ENCODE results near the gene CAPN8. TPM values are rescaled to one million over a fixed set of nuclear protein-coding genes. Genes with fewer than 3 reads are reported as not detected.

The CAPN8 gene
- polyA plus RNA-seq, 1 donor (not counting 4 experiments of a cell fraction or from before 2014, with no cell fraction given) = 4.7 TPM

DNA sequence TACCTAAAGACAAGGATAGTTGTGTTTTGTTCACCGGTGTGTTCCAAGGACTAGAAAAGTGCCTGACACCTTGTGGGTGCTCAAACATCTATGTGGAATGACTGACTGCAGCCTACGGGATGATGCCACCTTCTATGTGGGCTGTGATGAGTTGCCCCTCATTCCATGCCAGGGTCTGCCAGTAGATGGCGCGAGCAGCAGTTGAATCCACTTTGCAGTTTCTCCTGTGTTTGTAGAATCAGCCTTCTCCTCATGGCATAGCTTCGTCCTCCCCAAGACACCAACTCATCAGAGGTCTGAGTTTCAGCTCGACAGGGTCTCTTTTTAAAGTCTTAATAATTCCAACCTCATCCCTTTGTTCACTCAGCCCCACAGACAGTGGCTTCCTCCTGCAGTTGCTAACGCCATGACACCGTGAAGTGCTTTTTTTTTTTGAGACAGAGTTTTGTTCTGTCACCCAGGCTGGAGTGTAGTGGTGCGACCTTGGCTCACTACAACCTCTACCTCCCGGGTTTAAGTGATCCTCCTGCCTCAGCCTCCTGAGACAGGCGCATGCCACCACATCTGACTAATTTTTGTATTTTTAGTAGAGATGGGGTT lies 133.7 kb downstream of the CAPN8 start:
- Histone ChIP-seq H3K4me3 (ENCODE audit: control insufficient read depth in 2 of 3, extremely low read depth in 1 of 3, insufficient read depth in 2 of 3, low read depth in 1 of 3, low read length in 3 of 3) (no peak overlapping the region), H4K20me1 (ENCODE audit: control insufficient read depth, extremely low read depth, insufficient read depth, low read length) (no peaks in the 10 kb centered on the region), H3K36me3 (ENCODE audit: control insufficient read depth in 2 of 2, extremely low read depth in 1 of 2, insufficient read depth in 2 of 2, low read length in 2 of 2) (no peaks in the 10 kb centered on the region), H3K9me1 (ENCODE audit: control insufficient read depth, extremely low read depth, insufficient read depth, low read length) (no peaks in the 10 kb centered on the region), H3K4me2 (ENCODE audit: control insufficient read depth, extremely low read depth, insufficient read depth, low read depth, low read length) (no peak overlapping the region), H3K79me2 (ENCODE audit: control insufficient read depth, insufficient read depth, low read length) (no peaks in the 10 kb centered on the region), H3K27me3 (ENCODE audit: control insufficient read depth, extremely low read depth, insufficient read depth, low read length) (no peaks in the 10 kb centered on the region), H3K9me3 (ENCODE audit: control insufficient read depth, low read depth, low read length) (no peaks in the 10 kb centered on the region), H3K4me1 (ENCODE audit: control insufficient read depth, extremely low read depth, insufficient read depth, low read length) (no peaks in the 10 kb centered on the region), H3K9ac (ENCODE audit: control insufficient read depth, extremely low read depth, insufficient read depth, low read length) (no peak overlapping the region), H3K27ac (ENCODE audit: control insufficient read depth, insufficient read depth, low read length) (no peak overlapping the region), H2AFZ (ENCODE audit: control insufficient read depth, low read length) (no peak overlapping the region)
- FAIRE-seq (peak; percentile 67), DNase-seq (ENCODE audit: low read depth, low spot score) (no peak)
- dilution Hi-C loops (cut with MboI; ENCODE audit: extremely low pct_ligation_motif_present, low sequenced_read_pairs) = no loop called here
- TF ChIP-seq, protein P1, sequence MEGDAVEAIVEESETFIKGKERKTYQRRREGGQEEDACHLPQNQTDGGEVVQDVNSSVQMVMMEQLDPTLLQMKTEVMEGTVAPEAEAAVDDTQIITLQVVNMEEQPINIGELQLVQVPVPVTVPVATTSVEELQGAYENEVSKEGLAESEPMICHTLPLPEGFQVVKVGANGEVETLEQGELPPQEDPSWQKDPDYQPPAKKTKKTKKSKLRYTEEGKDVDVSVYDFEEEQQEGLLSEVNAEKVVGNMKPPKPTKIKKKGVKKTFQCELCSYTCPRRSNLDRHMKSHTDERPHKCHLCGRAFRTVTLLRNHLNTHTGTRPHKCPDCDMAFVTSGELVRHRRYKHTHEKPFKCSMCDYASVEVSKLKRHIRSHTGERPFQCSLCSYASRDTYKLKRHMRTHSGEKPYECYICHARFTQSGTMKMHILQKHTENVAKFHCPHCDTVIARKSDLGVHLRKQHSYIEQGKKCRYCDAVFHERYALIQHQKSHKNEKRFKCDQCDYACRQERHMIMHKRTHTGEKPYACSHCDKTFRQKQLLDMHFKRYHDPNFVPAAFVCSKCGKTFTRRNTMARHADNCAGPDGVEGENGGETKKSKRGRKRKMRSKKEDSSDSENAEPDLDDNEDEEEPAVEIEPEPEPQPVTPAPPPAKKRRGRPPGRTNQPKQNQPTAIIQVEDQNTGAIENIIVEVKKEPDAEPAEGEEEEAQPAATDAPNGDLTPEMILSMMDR (optimal IDR thresholded peaks at IDR 0.05 in 1 of 3, IDR thresholded peaks at IDR 0.05 in 1 of 3, conservative IDR thresholded peaks at IDR 0.05 in 1 of 3; ENCODE audit: extremely low read depth in 1 of 3, insufficient read depth in 2 of 3, low read length in 3 of 3) = peak; percentile 86 to 93 (median 88)
- TF ChIP-seq EZH2 (IDR thresholded peaks at IDR 0.05; ENCODE audit: low read length) = no peak

DNA sequence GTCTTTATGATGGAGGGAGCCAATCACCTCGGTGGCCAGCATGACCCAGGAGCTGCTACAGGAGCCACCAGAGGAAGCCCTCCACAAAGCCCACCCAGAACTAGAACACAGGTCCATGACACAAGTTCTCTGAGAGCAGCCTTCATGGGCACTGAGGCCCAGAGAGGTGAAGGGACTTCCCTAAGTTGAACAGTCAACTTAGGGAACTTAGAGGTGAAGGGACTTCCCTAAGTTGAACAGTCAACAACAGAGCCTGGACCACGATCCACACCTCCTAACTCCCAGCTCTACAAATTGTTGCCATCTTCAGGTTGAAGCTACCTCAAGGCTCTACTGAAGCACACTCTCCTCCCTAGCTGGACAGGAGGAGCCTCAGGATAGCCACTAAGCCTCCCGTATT lies 139.5 kb downstream of the CAPN8 start:
- no peak overlapping the region for H3K9ac ChIP-seq (ENCODE audit: control insufficient read depth, extremely low read depth, insufficient read depth, low read length)
- H4K20me1 ChIP-seq (ENCODE audit: control insufficient read depth, extremely low read depth, insufficient read depth, low read length) = no peaks in the 10 kb centered on the region
- no peaks in the 10 kb centered on the region for H3K4me1 ChIP-seq (ENCODE audit: control insufficient read depth, extremely low read depth, insufficient read depth, low read length)
- H3K9me1 ChIP-seq (ENCODE audit: control insufficient read depth, extremely low read depth, insufficient read depth, low read length) = no peaks in the 10 kb centered on the region
- H2AFZ ChIP-seq (ENCODE audit: control insufficient read depth, low read length) = no peak overlapping the region
- no peak overlapping the region for H3K4me2 ChIP-seq (ENCODE audit: control insufficient read depth, extremely low read depth, insufficient read depth, low read depth, low read length)
- H3K27ac ChIP-seq (ENCODE audit: control insufficient read depth, insufficient read depth, low read length) = no peak overlapping the region
- H3K27me3 ChIP-seq (ENCODE audit: control insufficient read depth, extremely low read depth, insufficient read depth, low read length) = peaks cover 3% of the 10 kb centered on the region
- dilution Hi-C loops (cut with MboI; ENCODE audit: extremely low pct_ligation_motif_present, low sequenced_read_pairs) = no loop called here
- no peaks in the 10 kb centered on the region for H3K79me2 ChIP-seq (ENCODE audit: control insufficient read depth, insufficient read depth, low read length)
- TF ChIP-seq, protein P1 (optimal IDR thresholded peaks at IDR 0.05 in 1 of 3, IDR thresholded peaks at IDR 0.05 in 1 of 3, conservative IDR thresholded peaks at IDR 0.05 in 1 of 3; ENCODE audit: extremely low read depth in 1 of 3, insufficient read depth in 2 of 3, low read length in 3 of 3) = no peak
- no peak for TF ChIP-seq EZH2 (IDR thresholded peaks at IDR 0.05; ENCODE audit: low read length)
- no peak for DNase-seq (ENCODE audit: low read depth, low spot score)
- no peak overlapping the region for H3K4me3 ChIP-seq (ENCODE audit: control insufficient read depth in 2 of 3, extremely low read depth in 1 of 3, insufficient read depth in 2 of 3, low read depth in 1 of 3, low read length in 3 of 3)
- no peak for FAIRE-seq
- H3K36me3 ChIP-seq (ENCODE audit: control insufficient read depth in 2 of 2, extremely low read depth in 1 of 2, insufficient read depth in 2 of 2, low read length in 2 of 2) = no peaks in the 10 kb centered on the region
- H3K9me3 ChIP-seq (ENCODE audit: control insufficient read depth, low read depth, low read length) = no peaks in the 10 kb centered on the region
